Left ventricle myocardium inferior (tissue), 1 donor: ENCODE results near the gene ADK. TPM values are rescaled to one million over a fixed set of nuclear protein-coding genes. Genes with fewer than 3 reads are reported as not detected.

ENCODE experiments used
- DNase-seq: peaks from one replicate; pipeline ENCODE4 v3.0.0-alpha.2; 2020
- H3K27ac ChIP-seq: fragments of 200-600 bp; replicated peaks from 2 replicates; pipeline ENCODE4 v1.8.0; 2021
- H3K27me3 ChIP-seq: fragments of 200-600 bp; 2 replicates; pipeline ENCODE4 v1.8.0; 2021; ENCODE audit warnings: low read depth
- H3K36me3 ChIP-seq: fragments of 200-600 bp; 2 replicates; pipeline ENCODE4 v1.8.0; 2021
- H3K4me1 ChIP-seq: fragments of 200-600 bp; 2 replicates; pipeline ENCODE4 v1.8.0; 2021
- H3K4me3 ChIP-seq: fragments of 200-600 bp; 2 replicates; pipeline ENCODE4 v1.8.0; 2021; ENCODE audit warnings: mild to moderate bottlenecking, moderate library complexity
- H3K9me3 ChIP-seq: fragments of 200-600 bp; replicated peaks from 2 replicates; pipeline ENCODE4 v1.8.0; 2021
- CTCF ChIP-seq: fragments of 200-600 bp; IDR thresholded peaks from 2 replicates; pipeline ENCODE4 v1.8.0; 2021; ENCODE audit warnings: antibody characterized with exemption, mild to moderate bottlenecking, borderline replicate concordance
- intact Hi-C: fragments of 100-400 bp; cut with micrococcal nuclease; formaldehyde crosslinking; loops from one replicate; pipeline ENCODE4 v1.11.0; 2022
- long read RNA-seq: library from polyadenylated mRNA; unstranded; transcript quantifications from one replicate; pipeline ENCODE4 v2.0.0, GENCODE V29; 2021
- total RNA-seq: library from RNA; stranded (reverse); fragmentation: NEBNext Ultra II Directional; extraction: Animal tissue kit (Norgen Biotek cat#: 25700); gene quantifications from one replicate; pipeline ENCODE4 v1.2.1, GENCODE V29; 2021
- donor health status: DM: no; HTN: yes; CAD: no; lungs with severe emphysema.

ADK gene
- 41.3 TPM for total RNA-seq
- long read RNA-seq, transcript ADK-201 (11 exons, 1,169 nt): major isoform, 40 of 51 reads
- long read RNA-seq, partial matches to known transcripts: 2 of 51 reads
- long read RNA-seq, other reads (novel, unspliced or antisense): 5 of 51 reads

DNA sequence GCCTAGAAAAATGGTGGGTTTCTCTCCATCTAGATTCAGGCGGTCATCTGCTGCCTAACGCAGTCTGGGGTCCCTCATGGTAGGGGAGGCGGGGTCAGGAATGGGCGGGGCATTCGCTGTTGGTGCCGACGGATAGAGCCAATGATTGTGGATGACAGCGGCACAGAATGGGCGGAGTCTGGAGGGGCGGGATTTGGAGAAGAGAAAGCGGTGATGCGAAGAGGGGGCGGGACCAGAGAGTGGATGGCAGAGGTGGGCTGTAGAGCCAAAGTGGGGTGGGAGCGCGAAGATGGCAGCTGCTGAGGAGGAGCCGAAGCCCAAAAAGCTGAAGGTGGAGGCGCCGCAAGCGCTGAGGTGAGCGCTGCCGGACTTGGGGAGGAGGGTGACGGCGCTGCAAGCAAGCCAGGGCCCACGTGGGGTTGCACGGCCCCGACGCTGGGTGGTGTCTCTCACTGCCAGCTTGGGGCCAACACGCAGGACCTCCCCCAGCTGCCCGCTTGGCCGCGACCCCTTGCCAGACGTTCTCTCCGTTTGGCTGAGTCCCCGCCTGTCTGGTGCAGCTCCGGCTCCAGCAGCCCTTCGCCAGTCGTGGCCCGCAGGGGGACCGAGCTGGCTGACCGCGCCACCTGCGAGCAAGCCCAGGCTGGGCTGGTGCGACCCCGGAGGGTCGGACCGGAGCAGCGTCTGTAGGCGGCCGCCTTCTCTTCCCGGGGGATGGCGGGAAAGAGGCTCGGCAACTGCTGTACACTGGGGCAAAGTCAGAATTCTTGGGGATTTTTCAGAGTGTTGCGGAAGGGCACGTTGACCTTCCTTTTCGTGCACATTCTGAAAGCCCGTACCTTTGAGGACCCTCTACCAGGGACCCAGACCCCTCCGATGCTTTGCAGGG, at the start of gene ADK:
Gene ADK, plus strand, starts transcription at position 232 of the 889 bp plus-strand sequence. Its CDS starts 58 bp downstream, at position 290.
- Histone ChIP-seq H3K27me3 (no peaks in the 10 kb centered on the region), H3K4me1 (peaks cover 70% of the 10 kb centered on the region), H3K36me3 (no peaks in the 10 kb centered on the region), H3K4me3 (peak within 1 kb of the TSS; percentile 80), H3K9me3 (no peaks in the 10 kb centered on the region), H3K27ac (peak within 1 kb of the TSS; percentile 94)
- DNase-seq: peak; percentile 100
- peak; percentile 41 for TF ChIP-seq CTCF
- intact Hi-C loops: no loop called here

GRCh38 chr10:74103560-74104258, 47.3 kb upstream of the ADK start:
- H3K27ac ChIP-seq: no peak overlapping the region
- no peak for TF ChIP-seq CTCF
- no peaks in the 10 kb centered on the region for H3K9me3 ChIP-seq
- peaks cover 98% of the 10 kb centered on the region for H3K36me3 ChIP-seq
- intact Hi-C loops: no loop called here
- no peaks in the 10 kb centered on the region for H3K27me3 ChIP-seq
- peaks cover 2% of the 10 kb centered on the region for H3K4me1 ChIP-seq
- no peak overlapping the region for H3K4me3 ChIP-seq
- no peak for DNase-seq

- Histone ChIP-seq H3K27ac (no peak overlapping the region), H3K9me3 (no peaks in the 10 kb centered on the region), H3K4me3 (no peak overlapping the region), H3K36me3 (peaks cover 98% of the 10 kb centered on the region), H3K27me3 (no peaks in the 10 kb centered on the region), H3K4me1 (peaks cover 3% of the 10 kb centered on the region)
- DNase-seq: no peak
- no peak for TF ChIP-seq CTCF
- intact Hi-C loops: no loop called here
Measured at GRCh38 chr10:74104480-74104879, 46.5 kb upstream of the ADK start.

DNA sequence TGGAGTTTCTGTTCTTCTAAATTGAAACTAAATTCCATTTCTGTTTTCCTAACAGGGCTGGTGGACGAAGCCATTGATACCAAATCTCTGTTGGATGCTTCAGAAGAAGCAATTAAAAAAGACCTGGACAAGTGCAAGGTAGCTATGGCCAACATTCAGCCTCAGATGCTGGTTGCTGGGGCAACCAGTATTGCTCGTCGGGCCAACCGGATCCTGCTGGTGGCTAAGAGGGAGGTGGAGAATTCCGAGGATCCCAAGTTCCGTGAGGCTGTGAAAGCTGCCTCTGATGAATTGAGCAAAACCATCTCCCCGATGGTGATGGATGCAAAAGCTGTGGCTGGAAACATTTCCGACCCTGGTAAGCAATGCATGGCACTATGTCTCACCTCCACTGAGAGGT, 46.0 kb upstream of the ADK start:
- H3K36me3 ChIP-seq: peaks cover 98% of the 10 kb centered on the region
- no peak for TF ChIP-seq CTCF
- peaks cover 6% of the 10 kb centered on the region for H3K4me1 ChIP-seq
- no peak overlapping the region for H3K27ac ChIP-seq
- DNase-seq: no peak
- H3K4me3 ChIP-seq: no peak overlapping the region
- no peaks in the 10 kb centered on the region for H3K9me3 ChIP-seq
- intact Hi-C loops: no loop called here
- no peaks in the 10 kb centered on the region for H3K27me3 ChIP-seq

- no peaks in the 10 kb centered on the region for H3K9me3 ChIP-seq
- H3K4me3 ChIP-seq: no peak overlapping the region
- H3K27me3 ChIP-seq: no peaks in the 10 kb centered on the region
- H3K36me3 ChIP-seq: peaks cover 100% of the 10 kb centered on the region
- peaks cover 8% of the 10 kb centered on the region for H3K4me1 ChIP-seq
- H3K27ac ChIP-seq: no peak overlapping the region
- no peak for TF ChIP-seq CTCF
- no peak for DNase-seq
- intact Hi-C loops: no loop called here
Measured at GRCh38 chr10:74107391-74107790, 43.6 kb upstream of the ADK start.
